Colonic mucosa (tissue), 4 donors: Measurements from ENCODE around the gene C2orf72. TPM values are rescaled to one million over a fixed set of nuclear protein-coding genes. Genes with fewer than 3 reads are reported as not detected.

ENCODE experiments used
- DNase-seq: peaks from one replicate; pipeline ENCODE4 v3.0.0-alpha.2; 2020
- H3K27ac ChIP-seq: fragments of 200-600 bp; one replicate; pipeline ENCODE4 v1.8.0; 2021
- H3K27me3 ChIP-seq: fragments of 200-600 bp; one replicate; pipeline ENCODE4 v1.8.0; 2021
- H3K36me3 ChIP-seq: fragments of 200-600 bp; one replicate; pipeline ENCODE4 v1.8.0; 2021
- H3K4me1 ChIP-seq: fragments of 200-600 bp; one replicate; pipeline ENCODE4 v1.8.0; 2021; ENCODE audit warnings: mild to moderate bottlenecking
- H3K4me3 ChIP-seq: fragments of 200-600 bp; one replicate; pipeline ENCODE4 v1.8.0; 2021
- H3K9ac ChIP-seq, 2 donors: one replicate each; pipeline ENCODE4 v1.7.0; 2013; ENCODE audit warnings: control low read depth in 2 of 2, low read depth in 2 of 2, low read length in 2 of 2
- H3K9me3 ChIP-seq: fragments of 200-600 bp; one replicate; pipeline ENCODE4 v1.8.0; 2021
- CTCF ChIP-seq: fragments of 200-600 bp; IDR thresholded peaks from one replicate; pipeline ENCODE4 v1.8.0; 2022; ENCODE audit warnings: antibody characterized with exemption, mild to moderate bottlenecking
- intact Hi-C: fragments of 100-400 bp; cut with DNase I; formaldehyde crosslinking; loops from one replicate; pipeline ENCODE4 v1.14.1; 2022
- total RNA-seq, 2 donors: library from RNA; stranded (reverse); fragmentation: NEBNext Ultra II Directional in 1 of 2; extraction: Animal tissue kit (Norgen Biotek cat#: 25700) in 1 of 2; gene quantifications; one replicate each; pipeline ENCODE4 v1.2.1, GENCODE V29; 2021
- donor health status: healthy.
- donor health status: DM: no; HTN: no; CAD: no.
- donor health status: DM: no; HTN: no; CAD: no.

C2orf72 gene
- total RNA-seq, 2 donors from 2014 or later: 44.5 to 82.5 TPM

GRCh38 chr2:231033147-231034132, 3.9 kb upstream of the C2orf72 start:
- intact Hi-C loops: no loop called here
- no peak for TF ChIP-seq CTCF
- Histone ChIP-seq H3K9me3 (no peaks in the 10 kb centered on the region), H3K4me1 (peaks cover 3% of the 10 kb centered on the region), H3K9ac (no peak overlapping the region), H3K27ac (peak overlapping the region; percentile 72), H3K27me3 (no peaks in the 10 kb centered on the region), H3K36me3 (no peaks in the 10 kb centered on the region), H3K4me3 (no peak overlapping the region)
- DNase-seq: no peak

- Histone ChIP-seq H3K27ac (peak overlapping the region; percentile 72), H3K9ac (peak overlapping the region in 1 of 2 donors; percentile 19), H3K27me3 (no peaks in the 10 kb centered on the region)
Measured at GRCh38 chr2:231034291-231034882, 2.9 kb upstream of the C2orf72 start.

GRCh38 chr2:231036131-231036530, 1.2 kb upstream of the C2orf72 start:
- Histone ChIP-seq H3K27me3 (no peaks in the 10 kb centered on the region), H3K4me1 (peaks cover 7% of the 10 kb centered on the region), H3K9me3 (no peaks in the 10 kb centered on the region), H3K4me3 (no peak overlapping the region), H3K27ac (no peak overlapping the region), H3K9ac (no peak overlapping the region), H3K36me3 (no peaks in the 10 kb centered on the region)
- no peak for TF ChIP-seq CTCF
- intact Hi-C loops: no loop called here
- no peak for DNase-seq

More at GRCh38 chr2:231034291-231034882, 2.9 kb upstream of the C2orf72 start:
- peak; percentile 66 for DNase-seq
- no peak for TF ChIP-seq CTCF
- no peaks in the 10 kb centered on the region for H3K9me3 ChIP-seq
- H3K4me3 ChIP-seq: no peak overlapping the region
- H3K36me3 ChIP-seq: no peaks in the 10 kb centered on the region
- intact Hi-C loops: no loop called here
- peaks cover 3% of the 10 kb centered on the region for H3K4me1 ChIP-seq

GRCh38 chr2:231036578-231037106, 681 bp upstream of the C2orf72 start:
- no peak overlapping the region for H3K9ac ChIP-seq
- H3K4me3 ChIP-seq: no peak overlapping the region
- peaks cover 7% of the 10 kb centered on the region for H3K4me1 ChIP-seq
- DNase-seq: no peak
- H3K9me3 ChIP-seq: no peaks in the 10 kb centered on the region
- intact Hi-C loops: no loop called here
- H3K36me3 ChIP-seq: no peaks in the 10 kb centered on the region
- no peak overlapping the region for H3K27ac ChIP-seq
- TF ChIP-seq CTCF: no peak
- no peaks in the 10 kb centered on the region for H3K27me3 ChIP-seq

- Histone ChIP-seq H3K4me3 (peak overlapping the region; percentile 53), H3K27ac (no peak overlapping the region), H3K27me3 (no peaks in the 10 kb centered on the region), H3K9ac (peak overlapping the region; percentile 61 to 63), H3K36me3 (no peaks in the 10 kb centered on the region), H3K4me1 (peaks cover 6% of the 10 kb centered on the region), H3K9me3 (no peaks in the 10 kb centered on the region)
- DNase-seq: no peak
- no peak for TF ChIP-seq CTCF
- intact Hi-C loops: no loop called here
Measured at GRCh38 chr2:231037731-231038482, 584 bp downstream of the C2orf72 start.
